IPS-15b (cell line): ENCODE data around the gene NAA80.

Experiments
- H3K27me3 ChIP-seq: one replicate; pipeline ENCODE4 v1.6.1; 2013; ENCODE audit warnings: low read length; ENCODE audit not compliant: control insufficient read depth, insufficient read depth
- H3K36me3 ChIP-seq: one replicate; pipeline ENCODE4 v1.6.1; 2013; ENCODE audit warnings: low read length; ENCODE audit not compliant: control insufficient read depth, insufficient read depth
- H3K4me1 ChIP-seq: one replicate; pipeline ENCODE4 v1.6.1; 2013; ENCODE audit warnings: mild to moderate bottlenecking, low read length; ENCODE audit not compliant: control insufficient read depth, insufficient read depth
- H3K4me3 ChIP-seq: one replicate; pipeline ENCODE4 v1.5.1; 2013; ENCODE audit warnings: low read depth, low read length
- H3K9ac ChIP-seq: one replicate; pipeline ENCODE4 v1.6.1; 2013; ENCODE audit warnings: low read depth, mild to moderate bottlenecking, low read length
- H3K9me3 ChIP-seq: one replicate; pipeline ENCODE4 v1.6.1; 2013; ENCODE audit warnings: mild to moderate bottlenecking, low read length; ENCODE audit not compliant: control insufficient read depth, insufficient read depth

The NAA80 gene

GRCh38 chr3:50269977-50270413 lies 29.2 kb downstream of the NAA80 start:
- Histone ChIP-seq H3K9ac (peak overlapping the region; percentile 16), H3K4me3 (no peak overlapping the region), H3K4me1 (peaks cover 21% of the 10 kb centered on the region)

GRCh38 chr3:50269460-50269859 lies 29.7 kb downstream of the NAA80 start:
- peaks cover 15% of the 10 kb centered on the region for H3K27me3 ChIP-seq
- peaks cover 21% of the 10 kb centered on the region for H3K4me1 ChIP-seq
- no peak overlapping the region for H3K4me3 ChIP-seq
- H3K36me3 ChIP-seq, result peaks cover 4% of the 10 kb centered on the region
- H3K9me3 ChIP-seq, result no peaks in the 10 kb centered on the region
- peak overlapping the region; percentile 16 for H3K9ac ChIP-seq

More at GRCh38 chr3:50269977-50270413, 29.2 kb downstream of the NAA80 start:
- Histone ChIP-seq H3K36me3 (peaks cover 4% of the 10 kb centered on the region), H3K27me3 (peaks cover 21% of the 10 kb centered on the region), H3K9me3 (no peaks in the 10 kb centered on the region)

GRCh38 chr3:50268703-50269451 lies 30.3 kb downstream of the NAA80 start, which contains the start of gene SEMA3B:
TSS of gene SEMA3B (plus strand) at chr3:50269147. CDS start at chr3:50269241, 94 bp downstream.
- Histone ChIP-seq H3K27me3 (peaks cover 10% of the 10 kb centered on the region), H3K36me3 (peaks cover 4% of the 10 kb centered on the region), H3K4me3 (peak within 1 kb of the TSS; percentile 18), H3K4me1 (peaks cover 22% of the 10 kb centered on the region), H3K9ac (peak within 1 kb of the TSS; percentile 16), H3K9me3 (no peaks in the 10 kb centered on the region)

- peaks cover 4% of the 10 kb centered on the region for H3K27me3 ChIP-seq
- no peak overlapping the region for H3K4me3 ChIP-seq
- H3K36me3 ChIP-seq, result peaks cover 4% of the 10 kb centered on the region
- H3K9ac ChIP-seq, result no peak overlapping the region
- H3K4me1 ChIP-seq, result peaks cover 26% of the 10 kb centered on the region
- no peaks in the 10 kb centered on the region for H3K9me3 ChIP-seq
Measured at GRCh38 chr3:50268276-50268675, 30.9 kb downstream of the NAA80 start.

GRCh38 chr3:50267280-50267913 lies 31.8 kb downstream of the NAA80 start:
- H3K27me3 ChIP-seq, result no peaks in the 10 kb centered on the region
- H3K36me3 ChIP-seq, result peaks cover 4% of the 10 kb centered on the region
- no peaks in the 10 kb centered on the region for H3K9me3 ChIP-seq
- H3K4me3 ChIP-seq, result peak overlapping the region; percentile 18
- H3K9ac ChIP-seq, result peak overlapping the region; percentile 12
- peaks cover 26% of the 10 kb centered on the region for H3K4me1 ChIP-seq

GRCh38 chr3:50266836-50267235 lies 32.4 kb downstream of the NAA80 start:
- Histone ChIP-seq H3K4me3 (peak overlapping the region; percentile 8), H3K27me3 (no peaks in the 10 kb centered on the region), H3K9me3 (no peaks in the 10 kb centered on the region), H3K9ac (peak overlapping the region; percentile 12), H3K36me3 (peaks cover 4% of the 10 kb centered on the region), H3K4me1 (peaks cover 26% of the 10 kb centered on the region)

- H3K4me3 ChIP-seq, result no peak overlapping the region
- peaks cover 26% of the 10 kb centered on the region for H3K4me1 ChIP-seq
- H3K36me3 ChIP-seq, result peaks cover 4% of the 10 kb centered on the region
- H3K9me3 ChIP-seq, result no peaks in the 10 kb centered on the region
- H3K9ac ChIP-seq, result no peak overlapping the region
- no peaks in the 10 kb centered on the region for H3K27me3 ChIP-seq
Measured at GRCh38 chr3:50266017-50266416, 33.2 kb downstream of the NAA80 start.

GRCh38 chr3:50265571-50265970 lies 33.6 kb downstream of the NAA80 start:
- H3K4me3 ChIP-seq, result no peak overlapping the region
- no peaks in the 10 kb centered on the region for H3K36me3 ChIP-seq
- H3K9ac ChIP-seq, result no peak overlapping the region
- no peaks in the 10 kb centered on the region for H3K27me3 ChIP-seq
- no peaks in the 10 kb centered on the region for H3K9me3 ChIP-seq
- H3K4me1 ChIP-seq, result peaks cover 26% of the 10 kb centered on the region

GRCh38 chr3:50264964-50265485 lies 34.2 kb downstream of the NAA80 start:
- no peaks in the 10 kb centered on the region for H3K27me3 ChIP-seq
- peak overlapping the region; percentile 47 for H3K9ac ChIP-seq
- peak overlapping the region; percentile 22 for H3K4me3 ChIP-seq
- no peaks in the 10 kb centered on the region for H3K9me3 ChIP-seq
- no peaks in the 10 kb centered on the region for H3K36me3 ChIP-seq
- peaks cover 26% of the 10 kb centered on the region for H3K4me1 ChIP-seq

GRCh38 chr3:50264383-50264963 lies 34.7 kb downstream of the NAA80 start:
- Histone ChIP-seq H3K4me1 (peaks cover 24% of the 10 kb centered on the region), H3K27me3 (no peaks in the 10 kb centered on the region), H3K4me3 (peak overlapping the region; percentile 22), H3K9me3 (no peaks in the 10 kb centered on the region), H3K9ac (peak overlapping the region; percentile 81), H3K36me3 (no peaks in the 10 kb centered on the region)

- Histone ChIP-seq H3K9ac (peak overlapping the region; percentile 81), H3K4me1 (peaks cover 20% of the 10 kb centered on the region), H3K9me3 (no peaks in the 10 kb centered on the region), H3K27me3 (no peaks in the 10 kb centered on the region), H3K4me3 (peak overlapping the region; percentile 22), H3K36me3 (no peaks in the 10 kb centered on the region)
Measured at GRCh38 chr3:50263478-50264382, 35.5 kb downstream of the NAA80 start.
